ENCODE results near the gene LIME1.

The LIME1 gene

DNA sequence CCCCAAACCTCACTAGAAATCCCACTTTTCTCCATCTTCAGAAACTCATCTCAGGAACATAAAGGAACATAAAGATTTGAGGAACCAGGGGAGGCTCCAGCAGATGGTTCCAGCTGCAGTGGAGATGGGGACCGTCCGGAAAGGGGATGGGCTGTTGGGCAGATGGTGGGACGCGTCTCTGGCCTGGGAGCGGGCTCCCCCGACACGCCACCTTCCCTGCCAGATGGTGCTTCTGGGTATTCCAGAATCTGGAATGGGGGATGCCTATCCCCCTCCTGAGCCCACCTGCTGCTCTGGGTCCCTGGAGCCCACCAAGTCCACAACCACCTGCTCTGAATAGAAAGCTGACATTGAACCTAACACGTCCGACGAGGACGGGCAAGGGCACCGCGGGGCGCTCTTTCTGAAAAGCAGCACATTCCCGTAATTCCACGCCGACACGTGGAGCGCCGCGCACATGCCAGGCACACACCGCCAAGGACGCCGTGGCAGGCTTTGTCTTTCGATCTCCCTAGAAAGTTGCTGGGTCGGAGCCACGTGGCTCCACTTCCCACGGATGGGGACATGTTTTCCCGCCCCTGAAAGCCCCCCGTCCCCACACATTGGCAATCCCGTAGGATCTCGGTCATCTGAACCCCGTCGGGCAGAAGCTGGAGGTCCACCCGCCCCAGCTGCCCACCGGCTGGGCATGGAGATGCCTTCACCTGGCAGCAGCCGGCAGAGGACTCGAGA, 30.4 kb downstream of the LIME1 start:
- peaks cover 32% of the 10 kb centered on the region for H3K79me2 ChIP-seq
- H3K4me1 ChIP-seq: no peaks in the 10 kb centered on the region
- H3K27ac ChIP-seq: no peak overlapping the region
- H3K36me3 ChIP-seq (ENCODE audit: control insufficient read depth, insufficient read depth, low read length): no peaks in the 10 kb centered on the region
- no peak overlapping the region for H3K4me2 ChIP-seq (ENCODE audit: low read length)
- H3K9ac ChIP-seq: no peak overlapping the region
- TF ChIP-seq, protein P1, sequence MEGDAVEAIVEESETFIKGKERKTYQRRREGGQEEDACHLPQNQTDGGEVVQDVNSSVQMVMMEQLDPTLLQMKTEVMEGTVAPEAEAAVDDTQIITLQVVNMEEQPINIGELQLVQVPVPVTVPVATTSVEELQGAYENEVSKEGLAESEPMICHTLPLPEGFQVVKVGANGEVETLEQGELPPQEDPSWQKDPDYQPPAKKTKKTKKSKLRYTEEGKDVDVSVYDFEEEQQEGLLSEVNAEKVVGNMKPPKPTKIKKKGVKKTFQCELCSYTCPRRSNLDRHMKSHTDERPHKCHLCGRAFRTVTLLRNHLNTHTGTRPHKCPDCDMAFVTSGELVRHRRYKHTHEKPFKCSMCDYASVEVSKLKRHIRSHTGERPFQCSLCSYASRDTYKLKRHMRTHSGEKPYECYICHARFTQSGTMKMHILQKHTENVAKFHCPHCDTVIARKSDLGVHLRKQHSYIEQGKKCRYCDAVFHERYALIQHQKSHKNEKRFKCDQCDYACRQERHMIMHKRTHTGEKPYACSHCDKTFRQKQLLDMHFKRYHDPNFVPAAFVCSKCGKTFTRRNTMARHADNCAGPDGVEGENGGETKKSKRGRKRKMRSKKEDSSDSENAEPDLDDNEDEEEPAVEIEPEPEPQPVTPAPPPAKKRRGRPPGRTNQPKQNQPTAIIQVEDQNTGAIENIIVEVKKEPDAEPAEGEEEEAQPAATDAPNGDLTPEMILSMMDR (IDR thresholded peaks at IDR 0.05): no peak
- H3K9me3 ChIP-seq (ENCODE audit: control insufficient read depth, low read length): no peaks in the 10 kb centered on the region
- no peak overlapping the region for H3K4me3 ChIP-seq (ENCODE audit: low read depth, low read length)
- H2AFZ ChIP-seq: no peak overlapping the region
- no peaks in the 10 kb centered on the region for H3K27me3 ChIP-seq (ENCODE audit: control insufficient read depth, insufficient read depth, low read length)

DNA sequence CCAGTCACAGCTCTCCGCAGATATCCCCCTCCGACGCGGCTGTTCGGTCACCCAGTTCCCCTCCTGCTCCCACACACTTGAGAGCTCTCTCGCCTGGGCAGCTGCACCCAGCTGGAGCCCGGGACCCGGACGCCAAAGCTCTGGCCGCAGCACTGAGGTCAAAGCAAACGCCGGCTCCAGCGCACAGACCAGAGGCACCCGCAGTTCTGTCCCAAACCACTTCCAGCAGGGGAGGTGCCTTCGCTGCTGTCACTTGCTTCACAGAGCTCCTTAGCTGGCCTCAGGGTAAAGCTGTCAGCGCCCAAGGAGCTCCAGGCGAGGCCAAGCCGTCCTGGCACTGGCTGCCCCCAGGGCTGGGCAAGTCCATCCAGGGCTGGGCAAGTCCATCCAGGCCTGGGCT, 31.0 kb downstream of the LIME1 start:
- no peak overlapping the region for H3K4me2 ChIP-seq (ENCODE audit: low read length)
- H3K27ac ChIP-seq: no peak overlapping the region
- H2AFZ ChIP-seq: no peak overlapping the region
- H3K36me3 ChIP-seq (ENCODE audit: control insufficient read depth, insufficient read depth, low read length): no peaks in the 10 kb centered on the region
- no peak overlapping the region for H3K9ac ChIP-seq
- H3K4me1 ChIP-seq: no peaks in the 10 kb centered on the region
- H3K4me3 ChIP-seq (ENCODE audit: low read depth, low read length): no peak overlapping the region
- H3K79me2 ChIP-seq: peaks cover 33% of the 10 kb centered on the region
- TF ChIP-seq, protein P1 (IDR thresholded peaks at IDR 0.05): no peak
- no peaks in the 10 kb centered on the region for H3K27me3 ChIP-seq (ENCODE audit: control insufficient read depth, insufficient read depth, low read length)
- H3K9me3 ChIP-seq (ENCODE audit: control insufficient read depth, low read length): no peaks in the 10 kb centered on the region

- Histone ChIP-seq H2AFZ (no peak overlapping the region), H3K27ac (no peak overlapping the region), H3K79me2 (peaks cover 33% of the 10 kb centered on the region), H3K9ac (no peak overlapping the region), H3K4me2 (ENCODE audit: low read length) (no peak overlapping the region), H3K4me3 (ENCODE audit: low read depth, low read length) (no peak overlapping the region), H3K9me3 (ENCODE audit: control insufficient read depth, low read length) (no peaks in the 10 kb centered on the region), H3K36me3 (ENCODE audit: control insufficient read depth, insufficient read depth, low read length) (no peaks in the 10 kb centered on the region), H3K4me1 (no peaks in the 10 kb centered on the region), H3K27me3 (ENCODE audit: control insufficient read depth, insufficient read depth, low read length) (no peaks in the 10 kb centered on the region)
- TF ChIP-seq, protein P1 (IDR thresholded peaks at IDR 0.05): no peak
These were observed 31.4 kb downstream of the LIME1 start for GRCh38 chr20:63767886-63768285.

- Histone ChIP-seq H3K4me2 (ENCODE audit: low read length) (no peak overlapping the region), H3K4me1 (no peaks in the 10 kb centered on the region), H3K79me2 (peaks cover 40% of the 10 kb centered on the region)
These were observed 32.4 kb downstream of the LIME1 start for GRCh38 chr20:63768591-63769515.

More at GRCh38 chr20:63768591-63769515, 32.4 kb downstream of the LIME1 start:
- Histone ChIP-seq H3K4me3 (ENCODE audit: low read depth, low read length) (no peak overlapping the region), H3K9me3 (ENCODE audit: control insufficient read depth, low read length) (no peaks in the 10 kb centered on the region), H2AFZ (no peak overlapping the region), H3K27ac (no peak overlapping the region), H3K36me3 (ENCODE audit: control insufficient read depth, insufficient read depth, low read length) (no peaks in the 10 kb centered on the region), H3K27me3 (ENCODE audit: control insufficient read depth, insufficient read depth, low read length) (no peaks in the 10 kb centered on the region), H3K9ac (no peak overlapping the region)
- TF ChIP-seq, protein P1 (IDR thresholded peaks at IDR 0.05): no peak

Measured in parathyroid adenoma (tissue), 2 donors.